ENCODE data around the gene TPRN.

Gene TPRN

DNA sequence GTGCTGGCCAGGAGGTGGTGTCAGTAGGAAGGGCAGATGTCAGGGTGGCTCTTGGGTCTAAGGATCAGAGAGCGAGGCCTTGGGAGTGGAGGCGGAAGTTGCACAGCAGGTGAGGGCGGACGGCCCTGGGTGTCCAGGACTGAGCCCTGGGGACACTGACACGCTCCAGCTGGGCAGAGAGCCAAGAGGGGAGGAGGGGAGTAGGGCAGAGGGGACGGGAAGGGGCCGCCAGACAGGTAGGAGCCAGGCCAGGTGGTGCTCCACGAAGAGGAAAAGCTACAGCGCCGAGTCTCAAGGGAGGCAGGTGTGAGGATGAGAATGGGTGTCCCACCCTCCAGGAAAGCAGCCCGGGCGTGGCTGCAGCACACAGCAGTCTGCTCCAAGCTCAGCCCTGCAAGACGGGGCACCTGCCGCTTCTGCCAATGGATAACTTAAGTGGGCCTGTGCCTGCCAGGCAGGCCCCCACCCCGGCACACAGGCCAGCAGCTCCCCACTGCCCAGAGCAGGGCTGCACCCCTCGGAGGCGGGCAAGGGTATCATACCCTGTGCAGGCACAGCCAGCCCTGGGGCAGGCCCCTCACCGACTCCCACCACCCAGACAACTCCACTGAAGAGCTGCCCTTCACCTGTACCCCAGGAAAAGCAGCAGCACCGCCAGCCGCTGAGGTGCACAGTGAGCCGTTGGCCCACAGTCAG, 4.9 kb downstream of the TPRN start:
- peak in 3 of 42 donors; percentile 53 to 66 (median 63) for DNase-seq
- intact Hi-C loops (cut with DNase I), result no loop called here

- intact Hi-C loops (cut with DNase I), result no loop called here
- peak in 2 of 42 donors; percentile 50 to 60 for DNase-seq
These were observed 5.6 kb downstream of the TPRN start for GRCh38 chr9:137194909-137195308.

GRCh38 chr9:137194388-137194787, 6.2 kb downstream of the TPRN start:
- DNase-seq, result peak; percentile 87 to 99 (median 95)
- intact Hi-C loops (cut with DNase I), result no loop called here

DNA sequence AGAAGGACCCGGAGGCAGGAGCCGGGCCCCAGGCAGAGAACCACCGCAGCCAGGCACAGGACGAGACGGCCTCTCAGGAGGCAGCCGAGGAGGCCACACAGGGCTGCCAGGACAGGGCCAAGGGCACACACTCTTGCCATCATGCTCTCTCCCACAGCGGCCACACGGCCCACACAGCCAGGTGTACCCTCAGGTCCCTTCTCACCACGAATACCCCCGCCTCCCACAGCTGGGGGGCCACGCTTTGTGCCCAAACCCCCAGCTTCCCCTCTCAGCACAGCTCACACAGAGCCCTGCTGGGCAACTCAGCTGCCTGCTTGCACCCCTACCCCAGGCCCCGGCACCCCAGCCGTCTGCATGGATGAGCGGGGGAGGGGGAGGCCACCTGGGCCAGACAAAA, 6.8 kb downstream of the TPRN start:
- DNase-seq, result peak in 1 of 42 donors; percentile 27
- intact Hi-C loops (cut with DNase I), result no loop called here

DNA sequence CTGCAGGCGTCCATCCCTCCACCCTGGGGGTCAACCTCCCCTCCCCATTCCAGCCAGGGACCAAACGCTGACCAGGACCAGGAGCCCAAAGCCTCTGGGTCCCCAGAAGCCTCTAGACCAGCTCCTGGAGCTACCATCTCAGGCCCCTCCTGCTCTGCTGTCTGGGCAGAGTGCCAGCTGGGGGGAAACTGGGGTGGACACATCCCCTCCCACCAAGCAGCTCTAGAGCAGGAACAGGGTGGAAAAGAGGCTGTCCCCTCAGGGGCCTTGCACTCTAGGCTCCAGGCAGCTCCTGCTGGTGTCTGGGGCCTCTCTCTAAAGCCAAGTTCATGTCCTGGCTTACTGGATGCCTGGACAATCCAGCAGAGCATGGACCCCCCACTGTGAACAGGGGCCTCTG, 7.7 kb downstream of the TPRN start:
- DNase-seq, result peak in 1 of 42 donors; percentile 49
- intact Hi-C loops (cut with DNase I), result no loop called here

DNA sequence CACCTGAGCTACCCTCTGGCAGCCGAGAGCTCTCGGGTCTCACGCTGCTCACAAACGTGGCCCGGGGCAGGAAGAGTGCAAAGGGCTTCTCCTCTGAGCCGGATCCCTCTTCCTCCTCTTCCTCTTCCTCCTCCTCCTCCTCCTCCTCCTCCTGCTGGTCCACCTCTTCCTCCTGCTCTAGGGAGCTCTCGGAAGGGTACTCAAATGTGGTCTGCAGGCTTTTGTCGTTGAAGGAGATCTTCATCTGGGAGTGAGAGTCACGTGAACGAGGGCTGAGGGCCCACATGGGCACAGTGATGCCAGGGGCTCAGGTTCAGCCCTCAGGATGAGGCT, 8.1 kb downstream of the TPRN start:
- DNase-seq, result no peak
- intact Hi-C loops (cut with DNase I), result no loop called here

- peak; percentile 41 to 92 (median 78) for DNase-seq
These were observed 8.7 kb downstream of the TPRN start for GRCh38 chr9:137191691-137192447.

DNA sequence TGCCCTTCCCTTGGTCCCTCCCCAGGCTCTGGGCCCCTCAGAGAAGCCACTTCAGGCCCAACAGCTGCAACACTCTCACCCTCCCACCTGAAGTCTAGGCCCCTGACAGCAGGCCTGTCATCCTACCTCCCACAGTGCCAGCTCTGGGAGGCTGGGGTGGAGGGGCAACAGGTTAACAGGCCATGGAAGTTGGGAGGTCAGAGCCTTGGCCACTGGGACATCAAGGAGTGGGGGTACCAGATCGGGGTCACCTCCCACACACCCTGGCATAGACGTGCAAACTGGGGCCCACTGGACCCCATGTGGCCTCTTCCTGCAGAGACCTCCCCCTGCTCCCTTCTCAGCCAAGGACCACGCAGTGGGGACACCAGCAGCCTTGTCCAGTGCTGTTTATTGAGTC, 9.3 kb downstream of the TPRN start:
- intact Hi-C loops (cut with DNase I), result no loop called here
- no peak for DNase-seq

More at GRCh38 chr9:137191691-137192447, 8.7 kb downstream of the TPRN start:
- intact Hi-C loops (cut with DNase I), result no loop called here

DNA sequence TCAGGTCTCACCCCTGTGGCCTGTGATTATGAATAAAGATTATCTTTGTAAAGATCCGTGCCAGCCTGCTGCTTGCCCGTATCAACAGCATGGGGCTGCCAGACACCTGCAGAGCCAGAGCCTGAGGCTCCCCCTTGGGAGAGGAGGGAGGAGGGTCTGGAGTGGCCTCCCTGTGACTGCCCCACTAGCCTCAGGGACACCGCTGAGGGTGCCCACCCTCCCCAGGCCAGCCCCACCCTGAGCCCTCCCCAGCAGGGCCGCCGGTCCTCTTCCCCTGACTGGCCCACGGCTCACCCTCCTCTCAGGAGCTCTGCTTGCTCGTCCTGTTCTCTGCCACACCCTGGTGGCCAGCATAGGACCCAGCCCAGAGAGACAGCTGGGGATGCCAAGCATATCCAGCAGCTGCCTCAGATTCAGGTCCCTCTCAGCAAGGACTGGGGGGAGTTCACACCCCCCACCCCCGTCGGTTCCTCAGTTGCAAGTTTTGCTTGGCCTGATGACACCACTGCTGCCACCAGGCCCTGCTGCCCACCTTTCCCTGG, 10.2 kb downstream of the TPRN start:
- intact Hi-C loops (cut with DNase I), result no loop called here
- DNase-seq, result no peak

- intact Hi-C loops (cut with DNase I), result loop anchor here (5.0 to 10.0 kb wide), 2 partner anchors 38 to 65 kb away; partner anchors contain the start of genes CYSRT1 and RNF224
- no peak for DNase-seq
These were observed 10.9 kb downstream of the TPRN start for GRCh38 chr9:137189297-137190295.

GRCh38 chr9:137188490-137189296, 11.8 kb downstream of the TPRN start, which contains the start of the genes ANAPC2 and SSNA1:
Gene ANAPC2, minus strand, starts transcription at chr9:137188560. Its CDS starts 28 bp downstream, at chr9:137188532.
Gene SSNA1, plus strand, starts transcription at chr9:137188676. Its CDS starts 51 bp downstream, at chr9:137188727.
- DNase-seq, result peak; percentile 85 to 97 (median 93)
- intact Hi-C loops (cut with DNase I), result loop anchor here (5.0 to 10.0 kb wide), 2 partner anchors 39 to 64 kb away; partner anchors contain the start of genes CYSRT1 and RNF224

DNA sequence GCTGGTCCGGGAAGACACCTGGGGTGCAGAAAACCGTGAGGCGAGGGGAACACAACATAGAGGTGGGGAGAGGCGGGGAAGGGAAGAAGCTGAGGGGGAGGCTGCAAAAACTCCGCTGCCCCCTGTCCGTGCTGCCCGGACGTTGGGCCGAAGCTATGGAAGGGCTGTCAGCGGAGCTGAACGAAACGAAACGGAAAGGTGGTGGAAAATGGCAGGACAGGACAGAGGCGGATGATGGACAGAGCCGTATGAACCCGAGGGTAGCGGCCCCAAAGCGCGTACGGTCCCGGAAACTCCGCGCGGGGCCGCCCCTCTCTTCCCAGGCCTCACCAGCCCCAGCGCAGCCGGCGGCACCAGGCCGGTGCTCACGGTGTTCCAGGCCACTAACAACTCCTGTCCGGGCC, 12.5 kb downstream of the TPRN start:
- intact Hi-C loops (cut with DNase I), result loop anchor here (5.0 to 10.0 kb wide), 2 partner anchors 39 to 63 kb away; partner anchors contain the start of genes CYSRT1 and RNF224
- no peak for DNase-seq

DNA sequence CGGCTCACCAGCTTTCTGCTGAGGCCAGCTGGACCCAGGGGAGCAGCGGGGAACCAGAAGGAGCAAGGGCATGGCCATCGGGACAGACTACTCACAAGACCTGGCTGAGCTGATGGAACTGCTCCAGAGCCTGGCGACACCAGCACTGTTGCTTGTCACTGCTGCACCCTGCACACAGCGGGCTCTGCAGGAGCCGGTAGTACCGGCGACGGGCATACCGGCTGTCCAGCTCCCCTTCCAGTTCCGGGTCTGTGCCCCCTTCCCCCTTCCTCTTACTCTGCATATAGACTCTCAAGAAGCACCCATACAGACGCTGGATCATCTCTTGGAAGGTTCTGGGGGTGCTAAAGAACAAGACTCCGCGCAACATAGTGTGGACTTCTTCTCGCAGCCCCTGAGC, 13.2 kb downstream of the TPRN start:
- no peak for DNase-seq
- intact Hi-C loops (cut with DNase I), result loop anchor here (5.0 to 10.0 kb wide), 2 partner anchors 40 to 63 kb away; partner anchors contain the start of genes CYSRT1 and RNF224

- intact Hi-C loops (cut with DNase I), result loop anchor here (5.0 to 10.0 kb wide), 2 partner anchors 41 to 62 kb away; partner anchors contain the start of genes CYSRT1 and RNF224
- no peak for DNase-seq
These were observed 14.2 kb downstream of the TPRN start for GRCh38 chr9:137186385-137186784.

- intact Hi-C loops (cut with DNase I), result loop anchor here (5.0 to 10.0 kb wide), 2 partner anchors 41 to 61 kb away; partner anchors contain the start of genes CYSRT1 and RNF224
These were observed 14.6 kb downstream of the TPRN start for GRCh38 chr9:137185921-137186320.

DNA sequence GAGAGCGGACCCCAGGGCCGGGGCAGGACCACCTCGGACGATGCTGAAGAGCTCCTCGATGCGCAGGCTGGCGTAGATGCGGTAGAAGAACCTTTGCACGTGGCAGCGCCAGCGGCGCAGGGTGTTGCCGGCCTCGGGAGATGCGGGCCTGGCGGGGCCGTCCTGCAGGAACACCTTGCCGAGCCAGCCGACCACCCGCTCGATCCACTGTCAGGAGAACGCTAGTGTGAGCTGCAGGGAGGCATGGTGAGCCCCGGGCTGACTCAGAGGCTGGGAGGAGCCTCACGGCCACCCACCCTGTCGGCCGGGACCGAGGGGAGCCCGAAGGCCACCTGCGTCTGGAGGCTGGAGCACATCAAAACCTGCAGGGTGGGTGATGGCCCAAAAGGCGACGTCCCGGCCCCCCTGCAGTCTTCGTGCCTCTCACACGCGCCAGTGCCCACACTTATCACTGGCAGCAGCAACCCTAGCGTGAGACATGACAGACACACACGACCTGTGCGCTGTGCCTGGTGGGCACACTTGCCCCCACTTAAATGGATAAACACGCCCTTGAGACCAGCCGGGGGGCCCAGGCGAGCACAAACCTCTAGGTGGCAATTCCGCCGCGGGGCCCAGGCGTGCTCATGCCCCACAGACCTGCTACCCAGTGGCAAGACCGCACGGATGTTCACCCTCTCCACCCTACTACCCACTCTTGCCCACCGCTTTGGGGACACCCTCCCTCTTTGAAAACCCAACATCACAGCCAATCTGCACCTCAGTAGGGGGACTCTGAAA, 15.5 kb downstream of the TPRN start:
- intact Hi-C loops (cut with DNase I), result loop anchor here (5.0 to 10.0 kb wide), 2 partner anchors 42 to 60 kb away; partner anchors contain the start of genes CYSRT1 and RNF224
- DNase-seq, result no peak

More at GRCh38 chr9:137185921-137186320, 14.6 kb downstream of the TPRN start:
- DNase-seq, result no peak

All from head of caudate nucleus (tissue), 42 donors.